Measurements from ENCODE around the gene CENPVL3.
A peak's percentile ranks its signal among the peaks of the same experiment; 100 is the strongest.
"Not testable (repeated sequence)": the region's sequence is repeated elsewhere in the genome, so short reads cannot be mapped to it uniquely, and the experiment has no call there.

Gene CENPVL3

GRCh38 chrX:51618241-51619155, at the start of gene CENPVL3:
Gene CENPVL3 (minus strand): TSS chrX:51618912. CDS start chrX:51618873, 39 bp downstream.
- DNase-seq: peak in 27 of 42 donors; percentile 3 to 55 (median 31)
- intact Hi-C loops (cut with DNase I): not testable (repeated sequence)

- no peak for DNase-seq
- intact Hi-C loops (cut with DNase I): no loop called here
These were observed 47.3 kb upstream of the CENPVL3 start for GRCh38 chrX:51665981-51666380.

GRCh38 chrX:51643377-51643776, 24.7 kb upstream of the CENPVL3 start:
- intact Hi-C loops (cut with DNase I): no loop called here
- no peak for DNase-seq

- intact Hi-C loops (cut with DNase I): no loop called here
- DNase-seq: peak in 20 of 42 donors; percentile 6 to 64 (median 36)
These were observed 22.8 kb upstream of the CENPVL3 start for GRCh38 chrX:51641421-51642021.

GRCh38 chrX:51636511-51636910, 17.8 kb upstream of the CENPVL3 start:
- intact Hi-C loops (cut with DNase I); DNase-seq: not testable (repeated sequence)

GRCh38 chrX:51614353-51615012, 4.2 kb downstream of the CENPVL3 start:
- intact Hi-C loops (cut with DNase I): no loop called here
- peak in 10 of 42 donors; percentile 1 to 44 (median 10) for DNase-seq

- DNase-seq: no peak
- intact Hi-C loops (cut with DNase I): no loop called here
These were observed 9.9 kb downstream of the CENPVL3 start for GRCh38 chrX:51608766-51609165.

- DNase-seq: no peak
- intact Hi-C loops (cut with DNase I): no loop called here
These were observed 10.6 kb downstream of the CENPVL3 start for GRCh38 chrX:51608126-51608525.

GRCh38 chrX:51606446-51606845, 12.3 kb downstream of the CENPVL3 start:
- intact Hi-C loops (cut with DNase I): no loop called here

GRCh38 chrX:51598899-51599298, 19.8 kb downstream of the CENPVL3 start:
- DNase-seq: no peak
- intact Hi-C loops (cut with DNase I): no loop called here

More at GRCh38 chrX:51606446-51606845, 12.3 kb downstream of the CENPVL3 start:
- DNase-seq: no peak

GRCh38 chrX:51571874-51572273, 46.8 kb downstream of the CENPVL3 start:
- no peak for DNase-seq
- intact Hi-C loops (cut with DNase I): no loop called here

GRCh38 chrX:51569561-51569960, 49.2 kb downstream of the CENPVL3 start:
- no peak for DNase-seq
- intact Hi-C loops (cut with DNase I): no loop called here

- DNase-seq: no peak
- intact Hi-C loops (cut with DNase I): no loop called here
These were observed 50.1 kb downstream of the CENPVL3 start for GRCh38 chrX:51568586-51568985.

All from head of caudate nucleus (tissue), 42 donors.